SK-N-SH treated with all-trans-retinoic acid at 6 μM for 48 hours (cell line): ENCODE results near the gene FICD.

Experiments
- ATAC-seq: fragments of 200-7000 bp; cut with Tn5 transposase; 3 replicates; pipeline ENCODE4 v1.9.1; 2020; ENCODE audit warnings: mild to moderate bottlenecking, moderate library complexity
- ARNTL ChIP-seq: fragments of 450-650 bp; formaldehyde crosslinking; IDR thresholded peaks from 2 replicates; pipeline ENCODE4 v1.5.0; 2020; ENCODE audit warnings: low read depth, mild to moderate bottlenecking, moderate library complexity, borderline replicate concordance
- BACH2 ChIP-seq: fragments of 250-450 bp; sonication (Bioruptor Pico); IDR thresholded peaks from 2 replicates; pipeline ENCODE4 v1.9.0; 2021; ENCODE audit warnings: mild to moderate bottlenecking, borderline replicate concordance
- CSDC2 ChIP-seq: fragments of 250-450 bp; sonication (Bioruptor Pico); IDR thresholded peaks from 2 replicates; pipeline ENCODE4 v1.5.0; 2020; ENCODE audit warnings: mild to moderate bottlenecking, moderate library complexity
- ESRRG ChIP-seq: fragments of 250-450 bp; sonication (Bioruptor Pico); IDR thresholded peaks from 2 replicates; pipeline ENCODE4 v1.6.1; 2021; ENCODE audit warnings: mild to moderate bottlenecking
- ISL1 ChIP-seq: fragments of 250-450 bp; sonication (Bioruptor Pico); IDR thresholded peaks from 2 replicates; pipeline ENCODE4 v2.1.2; 2022; ENCODE audit warnings: mild to moderate bottlenecking, moderate library complexity
- PATZ1 ChIP-seq: fragments of 250-450 bp; sonication (Bioruptor Pico); IDR thresholded peaks from 2 replicates; pipeline ENCODE4 v1.8.0; 2020; ENCODE audit warnings: mild to moderate bottlenecking, moderate library complexity, borderline replicate concordance
- POU6F1 ChIP-seq: fragments of 250-450 bp; sonication (Bioruptor Pico); IDR thresholded peaks from 2 replicates; pipeline ENCODE4 v1.8.0; 2021; ENCODE audit warnings: low read depth, mild to moderate bottlenecking, moderate library complexity, borderline replicate concordance
- PPARA ChIP-seq: fragments of 250-450 bp; sonication (Bioruptor Pico); IDR thresholded peaks from 2 replicates; pipeline ENCODE4 v1.5.0; 2020; ENCODE audit warnings: mild to moderate bottlenecking, borderline replicate concordance
- RARB ChIP-seq: fragments of 250-450 bp; sonication (Bioruptor Pico); IDR thresholded peaks from 2 replicates; pipeline ENCODE4 v1.8.0; 2021; ENCODE audit warnings: mild to moderate bottlenecking, moderate library complexity
- SNAI2 ChIP-seq: fragments of 250-450 bp; sonication (Bioruptor Pico); IDR thresholded peaks from 2 replicates; pipeline ENCODE4 v1.5.0; 2020; ENCODE audit warnings: mild to moderate bottlenecking, moderate library complexity
- TCF4 ChIP-seq: fragments of 250-450 bp; sonication (Bioruptor Pico); IDR thresholded peaks from 2 replicates; pipeline ENCODE4 v1.8.0; 2021; ENCODE audit warnings: mild to moderate bottlenecking, moderate library complexity, borderline replicate concordance
- TOX ChIP-seq: fragments of 250-450 bp; sonication (Bioruptor Pico); IDR thresholded peaks from 2 replicates; pipeline ENCODE4 v1.8.0; 2021; ENCODE audit warnings: mild to moderate bottlenecking, moderate library complexity, borderline replicate concordance
- TSHZ2 ChIP-seq: fragments of 250-450 bp; sonication (Bioruptor Pico); IDR thresholded peaks from 2 replicates; pipeline ENCODE4 v1.5.0; 2020; ENCODE audit warnings: mild to moderate bottlenecking, moderate library complexity
- ZC3H10 ChIP-seq: fragments of 250-450 bp; sonication (Bioruptor Pico); IDR thresholded peaks from 2 replicates; pipeline ENCODE4 v1.5.1; 2021; ENCODE audit warnings: mild to moderate bottlenecking, moderate library complexity
- ZNF70 ChIP-seq: fragments of 450-650 bp; formaldehyde crosslinking; IDR thresholded peaks from 2 replicates; pipeline ENCODE4 v1.5.0; 2020; ENCODE audit warnings: mild to moderate bottlenecking, moderate library complexity
- ZNF8 ChIP-seq: fragments of 450-650 bp; formaldehyde crosslinking; IDR thresholded peaks from 2 replicates; pipeline ENCODE4 v1.5.0; 2020; ENCODE audit warnings: mild to moderate bottlenecking, moderate library complexity

FICD gene

GRCh38 chr12:108468196-108468968, 46.7 kb upstream of the FICD start (continued):
- no peak for TF ChIP-seq POU6F1 (CRISPR knock-in tag)

- ATAC-seq = no peak
- TF ChIP-seq ARNTL (CRISPR knock-in tag) = no peak
- no peak for TF ChIP-seq ZNF70 (CRISPR knock-in tag)
- TF ChIP-seq PATZ1 (CRISPR knock-in tag) = no peak
- no peak for TF ChIP-seq ISL1 (CRISPR knock-in tag)
- TF ChIP-seq TOX = no peak
- no peak for TF ChIP-seq POU6F1 (CRISPR knock-in tag)
Observed at GRCh38 chr12:108473400-108474055, 41.5 kb upstream of the FICD start.

- ATAC-seq = no peak
- TF ChIP-seq RARB (CRISPR knock-in tag) (no peak), TOX (no peak), CSDC2 (CRISPR knock-in tag) (no peak), TCF4 (CRISPR knock-in tag) (no peak), SNAI2 (CRISPR knock-in tag) (no peak), TSHZ2 (CRISPR knock-in tag) (no peak), ISL1 (CRISPR knock-in tag) (no peak), POU6F1 (CRISPR knock-in tag) (no peak), BACH2 (no peak), ZNF8 (CRISPR knock-in tag) (no peak), PPARA (CRISPR knock-in tag) (no peak), ZC3H10 (CRISPR knock-in tag) (no peak), ESRRG (no peak)
Observed at GRCh38 chr12:108475396-108475795, 39.7 kb upstream of the FICD start.
